ENCODE data around the gene C19orf18.
"Not testable (repeated sequence)": the region's sequence is repeated elsewhere in the genome, so short reads cannot be mapped to it uniquely, and the experiment has no call there.

Gene C19orf18

DNA sequence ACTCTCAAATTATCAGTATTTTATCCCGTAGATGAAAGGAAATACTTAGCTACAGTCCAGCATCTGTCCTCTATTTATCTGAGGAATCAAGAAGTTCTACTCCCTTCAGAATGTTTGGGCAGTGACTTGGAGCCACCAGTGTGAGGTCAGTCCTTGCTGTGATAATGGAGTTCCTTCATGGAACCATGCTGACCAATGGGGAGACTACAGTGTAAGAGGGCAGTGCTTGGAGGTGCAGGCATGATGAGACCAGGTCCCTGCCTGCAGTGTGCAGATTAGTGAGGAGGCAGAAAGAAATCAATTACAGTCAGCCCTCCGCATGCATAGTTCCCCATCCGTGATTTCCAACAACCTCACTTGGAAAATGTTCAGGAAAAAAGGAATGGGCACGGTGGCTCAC, at the start of gene C19orf18:
C19orf18 (minus strand) TSS at position 101 of the 400 bp plus-strand sequence. CDS start 102 bp downstream, outside the sequence.
- Histone ChIP-seq H3K9ac (ENCODE audit: low read depth, low read length) (no peak within 1 kb of the TSS), H3K9me3 (ENCODE audit: control insufficient read depth, insufficient read depth, low read length) (peaks cover 41% of the 10 kb centered on the region), H3K36me3 (ENCODE audit: insufficient read depth, low read length) (peaks cover 7% of the 10 kb centered on the region; the same call in 1 of the 2 replicates), H3K4me1 (ENCODE audit: insufficient read depth, low read length) (no peaks in the 10 kb centered on the region)

- H3K9ac ChIP-seq (ENCODE audit: low read depth, low read length): no peak overlapping the region
- no peaks in the 10 kb centered on the region; the same call in 1 of the 2 replicates for H3K9me3 ChIP-seq (ENCODE audit: control insufficient read depth, insufficient read depth, low read length)
- H3K4me1 ChIP-seq (ENCODE audit: insufficient read depth, low read length): no peaks in the 10 kb centered on the region
- H3K36me3 ChIP-seq (ENCODE audit: insufficient read depth, low read length): no peaks in the 10 kb centered on the region; the same call in 1 of the 2 replicates
These were observed 47.9 kb upstream of the C19orf18 start for GRCh38 chr19:58022283-58022660.

DNA sequence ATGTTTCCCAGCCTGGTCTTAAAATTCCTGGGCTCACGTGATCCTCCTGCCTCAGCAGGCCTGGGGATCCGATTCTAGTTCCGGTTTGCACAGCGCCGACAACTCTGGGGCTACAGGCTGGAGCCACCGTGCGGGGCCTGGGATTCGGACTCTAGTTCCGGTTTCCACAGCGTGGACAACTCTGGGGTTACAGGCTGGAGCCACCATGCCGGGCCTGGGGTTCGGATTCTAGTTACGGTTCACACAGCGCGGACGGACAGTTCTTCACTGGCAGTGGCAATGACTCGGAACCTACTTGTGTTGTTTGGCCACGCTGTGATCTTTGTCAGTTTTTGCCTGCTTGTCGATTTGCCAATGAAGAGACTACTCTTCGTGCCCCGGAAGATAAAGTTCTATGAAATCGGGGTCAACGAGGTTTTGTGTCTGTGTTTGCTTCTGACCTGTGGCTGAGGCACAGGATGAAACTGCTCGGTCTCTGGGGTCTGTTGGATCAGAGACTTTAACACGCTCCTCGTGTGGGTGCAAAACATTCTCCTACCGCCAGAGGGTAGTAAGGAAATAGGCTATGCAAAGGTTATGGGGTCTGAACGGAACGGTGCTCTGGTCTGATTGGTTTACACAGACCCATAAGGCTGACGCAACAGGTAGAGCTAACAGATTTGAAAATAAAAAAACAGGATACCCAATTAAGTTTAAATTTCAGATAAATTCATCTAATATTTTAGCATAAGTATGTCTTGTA, 47.4 kb upstream of the C19orf18 start:
- Histone ChIP-seq H3K9me3 (ENCODE audit: control insufficient read depth, insufficient read depth, low read length) (no peaks in the 10 kb centered on the region; the same call in 1 of the 2 replicates), H3K9ac (ENCODE audit: low read depth, low read length) (no peak overlapping the region), H3K36me3 (ENCODE audit: insufficient read depth, low read length) (no peaks in the 10 kb centered on the region; the same call in 1 of the 2 replicates), H3K4me1 (ENCODE audit: insufficient read depth, low read length) (no peaks in the 10 kb centered on the region)

DNA sequence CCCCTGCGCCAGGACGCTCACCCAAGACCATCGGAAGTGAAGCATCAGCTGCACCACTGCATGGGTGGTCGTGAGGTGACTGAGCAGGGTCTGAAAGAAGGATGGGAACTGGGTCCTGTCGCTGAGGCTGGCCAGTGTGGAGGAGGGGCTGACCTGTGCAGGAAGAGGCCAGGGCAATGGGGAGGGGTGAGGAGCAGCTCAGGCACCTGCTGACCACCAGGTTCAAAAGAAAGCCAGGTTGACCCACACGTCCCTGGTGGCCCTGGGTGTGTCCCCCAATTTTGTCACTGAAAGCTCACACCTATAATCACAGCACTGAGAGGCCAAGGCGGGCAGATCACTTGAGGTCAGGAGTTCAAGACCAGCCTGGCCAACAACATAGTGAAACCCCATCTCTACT, 45.8 kb upstream of the C19orf18 start:
- no peaks in the 10 kb centered on the region; the same call in 1 of the 2 replicates for H3K9me3 ChIP-seq (ENCODE audit: control insufficient read depth, insufficient read depth, low read length)

DNA sequence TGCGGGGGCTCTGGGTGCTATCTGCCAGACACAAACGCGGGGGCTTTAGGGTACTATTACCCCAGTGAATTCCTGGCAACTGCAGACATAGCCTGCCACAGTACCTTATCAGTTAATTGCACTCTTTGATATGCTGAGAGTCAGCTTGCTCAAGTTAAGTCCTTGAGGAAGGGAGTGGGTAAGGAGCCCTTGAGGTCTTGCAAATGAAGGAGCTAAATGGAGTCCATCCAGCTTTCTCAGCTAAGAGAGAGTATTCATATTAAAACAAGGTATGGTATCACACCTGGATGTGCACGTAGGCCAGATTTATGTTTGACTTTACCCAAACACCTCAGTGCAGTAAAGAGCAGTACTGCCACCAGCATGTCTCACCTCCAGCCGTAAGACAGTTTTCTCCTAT, 39.8 kb upstream of the C19orf18 start:
- Histone ChIP-seq H3K9ac (ENCODE audit: low read depth, low read length) (no peak overlapping the region), H3K9me3 (ENCODE audit: control insufficient read depth, insufficient read depth, low read length) (no peaks in the 10 kb centered on the region), H3K4me1 (ENCODE audit: insufficient read depth, low read length) (no peaks in the 10 kb centered on the region), H3K36me3 (ENCODE audit: insufficient read depth, low read length) (no peaks in the 10 kb centered on the region)

More for the DNA sequence above, 45.8 kb upstream of the C19orf18 start:
- Histone ChIP-seq H3K9ac (ENCODE audit: low read depth, low read length) (no peak overlapping the region), H3K4me1 (ENCODE audit: insufficient read depth, low read length) (no peaks in the 10 kb centered on the region), H3K36me3 (ENCODE audit: insufficient read depth, low read length) (no peaks in the 10 kb centered on the region; the same call in 1 of the 2 replicates)

DNA sequence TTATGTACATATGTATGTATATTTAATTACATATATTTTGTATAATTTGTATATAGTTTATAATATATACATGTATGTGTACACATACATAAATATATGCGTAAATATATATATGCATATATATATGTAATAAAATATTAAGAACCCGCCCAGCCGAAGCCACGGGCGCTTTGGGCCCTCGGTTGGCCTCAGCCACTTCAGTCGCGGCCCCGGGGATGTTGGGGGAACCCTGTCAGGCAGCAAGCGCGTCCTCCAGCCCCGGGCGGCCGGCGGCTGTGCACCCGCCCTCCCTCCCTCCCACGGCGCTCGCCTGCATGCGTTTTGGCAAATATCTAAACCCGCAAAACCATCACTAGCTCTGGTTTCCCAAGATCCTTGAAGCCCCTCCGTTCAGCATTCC, 36.2 kb upstream of the C19orf18 start:
- no peaks in the 10 kb centered on the region for H3K4me1 ChIP-seq (ENCODE audit: insufficient read depth, low read length)
- no peak overlapping the region for H3K9ac ChIP-seq (ENCODE audit: low read depth, low read length)
- H3K36me3 ChIP-seq (ENCODE audit: insufficient read depth, low read length): no peaks in the 10 kb centered on the region; the same call in 1 of the 2 replicates
- peaks cover 2% of the 10 kb centered on the region; the same call in 1 of the 2 replicates for H3K9me3 ChIP-seq (ENCODE audit: control insufficient read depth, insufficient read depth, low read length)

- Histone ChIP-seq H3K9ac (ENCODE audit: low read depth, low read length) (peak overlapping the region; percentile 11; the same call in 1 of the 2 replicates), H3K36me3 (ENCODE audit: insufficient read depth, low read length) (no peaks in the 10 kb centered on the region; the same call in 1 of the 2 replicates), H3K9me3 (ENCODE audit: control insufficient read depth, insufficient read depth, low read length) (peaks cover 2% of the 10 kb centered on the region; the same call in 1 of the 2 replicates), H3K4me1 (ENCODE audit: insufficient read depth, low read length) (no peaks in the 10 kb centered on the region)
These were observed 35.5 kb upstream of the C19orf18 start for GRCh38 chr19:58009666-58010301.

DNA sequence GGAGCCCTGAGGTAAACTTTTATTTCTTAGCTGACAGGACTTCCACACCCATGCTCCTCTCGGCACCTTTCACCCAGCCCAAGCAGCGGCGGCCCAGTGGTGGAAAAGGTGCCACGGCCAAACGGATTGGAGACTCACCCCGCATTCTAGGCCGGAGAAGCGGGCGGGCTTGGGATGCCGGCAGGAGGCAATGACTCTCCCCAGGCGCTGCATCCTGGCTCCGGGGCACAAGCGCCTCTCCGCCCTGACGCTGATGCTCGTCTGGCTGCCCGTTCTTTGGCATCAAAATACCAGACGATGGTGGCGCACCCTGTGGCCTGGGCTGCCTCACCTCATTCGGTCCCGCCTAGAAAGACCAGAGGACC, 34.9 kb upstream of the C19orf18 start:
- Histone ChIP-seq H3K4me1 (ENCODE audit: insufficient read depth, low read length) (no peaks in the 10 kb centered on the region), H3K36me3 (ENCODE audit: insufficient read depth, low read length) (no peaks in the 10 kb centered on the region; the same call in 1 of the 2 replicates), H3K9ac (ENCODE audit: low read depth, low read length) (peak overlapping the region; percentile 11; the same call in 1 of the 2 replicates), H3K9me3 (ENCODE audit: control insufficient read depth, insufficient read depth, low read length) (peaks cover 7% of the 10 kb centered on the region; the same call in 1 of the 2 replicates)

DNA sequence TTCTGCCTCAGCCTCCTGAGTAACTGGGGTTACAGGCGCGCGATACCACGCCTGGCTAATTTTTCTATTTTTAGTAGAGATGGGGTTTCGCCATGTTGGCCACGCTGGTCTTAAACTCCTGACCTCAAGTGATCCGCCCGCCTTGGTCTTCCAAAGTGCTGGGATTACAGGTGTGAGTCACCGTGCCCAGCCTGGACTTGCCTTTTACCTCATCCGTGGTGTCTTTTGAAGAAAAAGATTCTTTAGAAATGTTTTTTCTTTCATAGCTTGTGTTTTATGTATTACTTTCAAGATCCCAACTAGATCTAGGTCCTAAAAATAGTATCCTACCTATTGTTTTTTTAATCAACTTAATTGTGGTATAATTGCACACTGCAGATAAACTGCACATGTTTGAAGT, 34.5 kb upstream of the C19orf18 start:
- not testable (repeated sequence) for H3K4me1 ChIP-seq (ENCODE audit: insufficient read depth, low read length); H3K9me3 ChIP-seq (ENCODE audit: control insufficient read depth, insufficient read depth, low read length); H3K36me3 ChIP-seq (ENCODE audit: insufficient read depth, low read length)
- H3K9ac ChIP-seq (ENCODE audit: low read depth, low read length): peak overlapping the region; percentile 11; the same call in 1 of the 2 replicates

DNA sequence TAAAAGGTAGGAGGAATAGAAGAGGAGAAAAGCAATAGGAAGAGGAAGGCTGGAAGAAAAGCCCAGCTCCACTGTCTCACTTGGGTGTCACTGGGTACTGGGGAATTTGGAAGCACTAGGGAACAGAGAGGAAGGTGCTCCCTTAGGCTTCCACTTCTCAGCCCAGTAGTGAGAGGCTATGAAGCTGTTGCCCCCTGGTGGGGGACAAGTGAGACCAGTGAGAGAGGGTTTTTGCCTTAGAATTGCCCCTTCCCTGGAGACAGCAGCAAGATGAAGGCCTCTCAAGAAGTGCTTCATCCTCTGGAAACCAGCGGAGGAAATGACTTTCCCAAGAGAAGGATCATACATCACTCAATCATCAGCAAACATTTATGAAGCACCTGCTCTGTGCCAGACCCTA, 33.0 kb upstream of the C19orf18 start:
- Histone ChIP-seq H3K9me3 (ENCODE audit: control insufficient read depth, insufficient read depth, low read length) (peaks cover 10% of the 10 kb centered on the region; the same call in 1 of the 2 replicates), H3K4me1 (ENCODE audit: insufficient read depth, low read length) (no peaks in the 10 kb centered on the region), H3K36me3 (ENCODE audit: insufficient read depth, low read length) (no peaks in the 10 kb centered on the region; the same call in 1 of the 2 replicates), H3K9ac (ENCODE audit: low read depth, low read length) (no peak overlapping the region)

DNA sequence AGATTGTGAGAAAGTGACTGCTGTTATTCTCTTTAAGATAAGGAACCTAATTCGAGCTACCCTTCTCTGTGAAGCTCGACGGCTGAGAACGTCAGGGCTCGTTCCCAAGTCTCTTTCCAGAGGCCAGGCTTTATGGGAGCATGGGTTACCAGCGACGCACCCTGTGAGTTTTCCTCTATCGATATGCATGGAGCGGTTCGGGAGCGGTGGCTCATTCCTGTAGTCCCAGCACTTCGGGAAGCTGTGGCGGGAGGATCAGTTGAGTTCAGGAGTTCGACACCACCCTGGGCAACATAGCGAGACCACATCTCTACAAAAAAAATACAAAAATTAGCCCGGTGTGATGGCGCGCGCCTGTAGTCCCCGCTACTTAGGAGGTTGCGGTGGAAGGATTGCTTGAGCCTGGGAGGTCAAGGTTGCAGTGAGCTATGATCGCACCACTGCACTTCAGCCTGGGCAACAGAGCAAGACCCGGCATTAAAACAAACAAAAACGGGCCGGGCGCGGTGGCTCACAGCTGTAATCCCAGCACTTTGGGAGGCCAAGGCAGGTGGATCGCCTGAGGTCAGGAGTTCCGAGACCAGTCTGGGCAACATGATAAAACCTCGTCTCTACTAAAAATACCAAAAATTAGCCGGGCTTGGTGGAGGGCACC, 29.0 kb upstream of the C19orf18 start:
- H3K36me3 ChIP-seq (ENCODE audit: insufficient read depth, low read length): peaks cover 4% of the 10 kb centered on the region
- H3K9me3 ChIP-seq (ENCODE audit: control insufficient read depth, insufficient read depth, low read length): peaks cover 14% of the 10 kb centered on the region
- H3K9ac ChIP-seq (ENCODE audit: low read depth, low read length): peak overlapping the region; percentile 82
- no peaks in the 10 kb centered on the region for H3K4me1 ChIP-seq (ENCODE audit: insufficient read depth, low read length)

DNA sequence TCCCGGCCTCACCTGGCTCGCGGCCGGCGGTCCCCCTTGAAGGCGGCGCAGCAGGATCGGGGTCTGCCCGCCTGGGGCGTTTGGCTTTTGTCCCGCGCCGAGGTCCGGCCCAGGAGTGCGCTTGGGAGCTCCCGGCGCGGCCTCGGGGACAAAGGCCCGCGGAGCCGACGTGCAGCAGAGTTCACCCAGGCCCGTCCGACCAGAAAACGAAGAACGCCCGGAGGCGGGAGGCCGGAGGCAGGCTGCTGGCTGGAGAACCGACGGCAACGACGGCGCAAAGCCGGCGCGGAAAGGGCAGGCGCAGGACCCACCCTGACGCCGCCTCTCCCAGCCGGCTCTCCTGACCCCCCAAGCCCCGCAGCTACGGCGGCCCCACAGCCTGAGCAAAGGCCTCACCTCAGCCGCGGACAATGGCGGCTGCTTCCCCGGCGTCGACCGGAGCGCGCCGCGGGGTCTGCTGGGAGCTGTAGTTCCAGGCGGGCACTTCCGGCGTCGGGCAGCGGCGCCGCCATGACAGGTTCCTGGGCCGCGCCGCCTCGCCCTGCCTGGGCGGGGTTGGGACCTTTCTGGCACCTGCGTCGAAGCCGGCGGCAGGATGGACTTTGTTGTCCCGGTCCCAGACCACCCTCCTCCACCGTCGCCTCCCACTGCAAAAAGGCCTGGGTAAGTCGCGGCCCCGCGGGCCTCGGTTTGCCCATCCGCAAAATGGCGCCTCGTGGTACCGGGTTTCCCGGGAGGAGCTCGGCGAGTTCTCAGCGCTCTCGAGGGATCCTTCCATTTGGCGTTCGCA, 28.2 kb upstream of the C19orf18 start, which contains the start of gene ZNF606:
ZNF606 (minus strand) TSS at position 437 of the 790 bp plus-strand sequence. CDS start 1,501 bp downstream, outside the sequence.
- Histone ChIP-seq H3K36me3 (ENCODE audit: insufficient read depth, low read length) (peaks cover 6% of the 10 kb centered on the region), H3K4me1 (ENCODE audit: insufficient read depth, low read length) (no peaks in the 10 kb centered on the region), H3K9me3 (ENCODE audit: control insufficient read depth, insufficient read depth, low read length) (peaks cover 14% of the 10 kb centered on the region), H3K9ac (ENCODE audit: low read depth, low read length) (peak within 1 kb of the TSS; percentile 82)

- Histone ChIP-seq H3K4me1 (ENCODE audit: insufficient read depth, low read length) (no peaks in the 10 kb centered on the region), H3K9me3 (ENCODE audit: control insufficient read depth, insufficient read depth, low read length) (peaks cover 14% of the 10 kb centered on the region), H3K9ac (ENCODE audit: low read depth, low read length) (peak overlapping the region; percentile 82), H3K36me3 (ENCODE audit: insufficient read depth, low read length) (peaks cover 8% of the 10 kb centered on the region)
These were observed 27.6 kb upstream of the C19orf18 start for GRCh38 chr19:58001895-58002369.
